Peyer's patch (tissue), 4 donors: Measurements from ENCODE around the gene MRPL58.

Experiments used
- POLR2A ChIP-seq, 2 donors: fragments of 450-650 bp; IDR thresholded peaks; one replicate each; pipeline ENCODE4 v1.5.1; 2017; ENCODE audit warnings: antibody characterized with exemption in 2 of 2, mild to moderate bottlenecking in 2 of 2, moderate library complexity in 2 of 2
- TF ChIP-seq, protein P1 (sequence below), 6 experiments: fragments of 450-650 bp in 4 of 6; fragments of 200-600 bp in 2 of 6; sonication (generic) in 1 of 6; IDR thresholded peaks; one replicate each; pipeline ENCODE4 v1.5.1; 2017 to 2019; ENCODE audit warnings: antibody characterized with exemption in 6 of 6, mild to moderate bottlenecking in 3 of 6, moderate library complexity in 1 of 6

DNA sequence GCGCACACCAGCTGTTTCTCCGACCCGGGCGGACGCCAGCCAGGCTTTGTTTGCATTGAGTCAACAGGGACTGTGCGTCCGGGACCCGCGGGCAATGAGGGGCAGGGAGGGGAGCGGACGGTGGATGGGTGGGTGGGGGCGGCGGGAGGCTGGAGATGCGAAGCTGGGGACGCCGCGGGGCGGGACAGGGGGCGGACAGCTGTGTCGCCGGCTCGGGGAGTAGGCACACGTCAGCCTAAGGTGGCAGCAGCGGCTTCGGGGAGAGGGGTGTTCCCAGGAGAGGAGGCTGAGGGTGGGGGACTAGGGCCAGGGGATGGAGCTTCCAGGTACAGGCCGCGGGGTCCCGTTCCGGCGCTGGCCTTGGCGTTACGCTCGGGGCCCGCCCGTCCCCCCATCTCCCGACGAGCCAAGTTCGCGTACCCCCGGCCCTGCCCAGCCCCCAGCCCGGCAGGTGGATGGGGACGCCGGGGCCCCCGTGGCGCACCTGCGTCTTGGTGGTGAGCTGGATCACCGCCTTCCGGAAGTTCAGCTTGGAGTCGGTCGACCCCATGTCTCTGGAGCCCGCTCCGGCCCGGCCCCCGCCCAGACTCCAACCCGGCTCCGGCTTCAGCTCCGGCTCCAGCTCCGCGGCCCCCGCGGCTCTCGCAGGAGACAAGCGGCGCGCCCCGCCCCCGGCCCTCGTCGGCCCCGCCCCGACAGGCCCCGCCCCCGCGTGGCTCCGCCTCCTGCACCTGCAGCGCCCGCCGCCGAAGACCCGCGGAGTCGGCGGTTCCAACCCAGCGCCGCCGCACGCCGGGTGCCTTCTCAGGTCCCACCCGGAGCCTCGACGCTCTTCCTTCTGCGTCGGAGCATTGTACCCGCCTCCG, 40.1 kb upstream of the MRPL58 start, which contains the start of gene HID1:
- TF ChIP-seq POLR2A (IDR thresholded peaks at IDR 0.05): peak; percentile 29 to 53
- TF ChIP-seq, protein P1, sequence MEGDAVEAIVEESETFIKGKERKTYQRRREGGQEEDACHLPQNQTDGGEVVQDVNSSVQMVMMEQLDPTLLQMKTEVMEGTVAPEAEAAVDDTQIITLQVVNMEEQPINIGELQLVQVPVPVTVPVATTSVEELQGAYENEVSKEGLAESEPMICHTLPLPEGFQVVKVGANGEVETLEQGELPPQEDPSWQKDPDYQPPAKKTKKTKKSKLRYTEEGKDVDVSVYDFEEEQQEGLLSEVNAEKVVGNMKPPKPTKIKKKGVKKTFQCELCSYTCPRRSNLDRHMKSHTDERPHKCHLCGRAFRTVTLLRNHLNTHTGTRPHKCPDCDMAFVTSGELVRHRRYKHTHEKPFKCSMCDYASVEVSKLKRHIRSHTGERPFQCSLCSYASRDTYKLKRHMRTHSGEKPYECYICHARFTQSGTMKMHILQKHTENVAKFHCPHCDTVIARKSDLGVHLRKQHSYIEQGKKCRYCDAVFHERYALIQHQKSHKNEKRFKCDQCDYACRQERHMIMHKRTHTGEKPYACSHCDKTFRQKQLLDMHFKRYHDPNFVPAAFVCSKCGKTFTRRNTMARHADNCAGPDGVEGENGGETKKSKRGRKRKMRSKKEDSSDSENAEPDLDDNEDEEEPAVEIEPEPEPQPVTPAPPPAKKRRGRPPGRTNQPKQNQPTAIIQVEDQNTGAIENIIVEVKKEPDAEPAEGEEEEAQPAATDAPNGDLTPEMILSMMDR (IDR thresholded peaks at IDR 0.05): peak in 1 of 6 experiments; percentile 3
